HepG2 (cell line): ENCODE results near the gene RARA. TPM values are rescaled to one million over a fixed set of nuclear protein-coding genes. Genes with fewer than 3 reads are reported as not detected.
A peak's percentile ranks its signal among the peaks of the same experiment; 100 is the strongest.

Experiments
- ATAC-seq: fragments of 200-7000 bp; cut with Tn5 transposase; 3 replicates; pipeline ENCODE4 v1.9.1; 2020; ENCODE audit warnings: mild to moderate bottlenecking, moderate library complexity
- BruUV-seq: library from RNA; stranded (reverse); fragments of 400-500 nt; replicated peaks from 2 replicates; lab custom pipeline; 2021; lab: Mats Ljungman, UMichigan
- CTCF ChIA-PET: fragments of 300-600 bp; formaldehyde crosslinking; extraction: SDS; loops from one replicate; lab custom pipeline; 2021; ENCODE audit warnings: low total read pairs, inconsistent platforms, low intra/inter-chr PET ratio; lab: Yijun Ruan, JAX
- POLR2A ChIA-PET: fragments of 350-600 bp; sonication (Branson Sonifier 250); formaldehyde crosslinking; loops from one replicate; lab custom pipeline; 2020; ENCODE audit warnings: antibody characterized with exemption, inconsistent platforms; lab: Yijun Ruan, JAX
- DNase-seq: peaks from one replicate; pipeline ENCODE4 v3.0.0-alpha.2; 2015; ENCODE audit warnings: low spot score
- FAIRE-seq: peaks from 3 replicates; lab custom pipeline; 2011; peaks lifted over from hg19 to GRCh38; lab: Jason Lieb, UNC
- H2AFZ ChIP-seq: one replicate; pipeline ENCODE4 v1.6.1; 2011; ENCODE audit warnings: low read length, inconsistent platforms
- H3K27ac ChIP-seq: fragments of 300-600 bp; 3 replicates; pipeline ENCODE4 v1.8.0; 2011; ENCODE audit warnings: mixed run types, mild to moderate bottlenecking, mixed read lengths, low read length, inconsistent platforms; ENCODE audit not compliant: insufficient read depth; ENCODE audit errors: extremely low read length
- H3K27me3 ChIP-seq, 2 experiments: fragments of 200-600 bp in 1 of 2; 2 replicates in 1 of 2; 3 replicates in 1 of 2; pipeline versions ENCODE4 v1.6.0 to v1.8.0; 2011; ENCODE audit warnings: low read length in 2 of 2, mild to moderate bottlenecking in 2 of 2, moderate library complexity in 2 of 2, inconsistent platforms in 1 of 2; ENCODE audit not compliant: insufficient read depth in 2 of 2, control insufficient read depth in 1 of 2
- H3K36me3 ChIP-seq, 2 experiments: fragments of 200-600 bp in 1 of 2; replicated peaks in 1 of 2; 2 replicates in 1 of 2; 3 replicates in 1 of 2; pipeline versions ENCODE4 v1.5.1 to v1.8.0; 2011; ENCODE audit warnings: low read length in 2 of 2, inconsistent platforms in 1 of 2; ENCODE audit not compliant: insufficient read depth in 2 of 2, control insufficient read depth in 1 of 2
- H3K4me1 ChIP-seq: 2 replicates; pipeline ENCODE4 v1.5.1; 2012; ENCODE audit warnings: low read length, inconsistent platforms; ENCODE audit not compliant: insufficient read depth
- H3K4me2 ChIP-seq: 2 replicates; pipeline ENCODE4 v1.6.0; 2011; ENCODE audit warnings: low read depth, low read length, inconsistent platforms
- H3K4me3 ChIP-seq, 3 experiments: fragments of 200-600 bp in 1 of 3; sonication (generic), shearing (Covaris generic) in 1 of 3; replicated peaks in 1 of 3; 2 replicates each; pipeline ENCODE4 v1.5.1; 2011 to 2016; ENCODE audit warnings: low read length in 3 of 3, inconsistent platforms in 2 of 3, low read depth in 2 of 3, mild to moderate bottlenecking in 2 of 3, control low read depth in 1 of 3, mixed read lengths in 1 of 3; ENCODE audit not compliant: insufficient read depth in 1 of 3
- H3K79me2 ChIP-seq: one replicate; pipeline ENCODE4 v1.6.1; 2011; ENCODE audit warnings: low read length, inconsistent platforms; ENCODE audit not compliant: insufficient read depth
- H3K9ac ChIP-seq: 2 replicates; pipeline ENCODE4 v1.6.0; 2011; ENCODE audit warnings: mild to moderate bottlenecking, low read depth, low read length, inconsistent platforms; ENCODE audit not compliant: insufficient read depth
- H3K9me3 ChIP-seq: 2 replicates; pipeline ENCODE4 v1.5.1; 2012; ENCODE audit warnings: mild to moderate bottlenecking, low read length
- H4K20me1 ChIP-seq: 2 replicates; pipeline ENCODE4 v1.6.0; 2011; ENCODE audit warnings: inconsistent platforms, mild to moderate bottlenecking, low read length, moderate library complexity; ENCODE audit not compliant: insufficient read depth
- HNRNPL ChIP-seq: fragments of 200-400 bp; formaldehyde crosslinking; IDR thresholded peaks from 2 replicates; pipeline ENCODE4 v1.6.1; 2017; ENCODE audit warnings: mild to moderate bottlenecking, low read depth, low read length
- MBNL3 ChIP-seq: fragments of 250-450 bp; sonication (Bioruptor Pico); conservative IDR thresholded peaks from 2 replicates; pipeline ENCODE4 v1.8.0; 2022; ENCODE audit warnings: mild to moderate bottlenecking, inconsistent platforms
- NRL ChIP-seq: sonication (generic); formaldehyde crosslinking; IDR thresholded peaks from 2 replicates; pipeline ENCODE4 v1.5.0; 2020; ENCODE audit warnings: missing genetic modification reagents, mild to moderate bottlenecking, moderate library complexity, borderline replicate concordance
- RARG ChIP-seq: sonication (generic); formaldehyde crosslinking; IDR thresholded peaks from 2 replicates; pipeline ENCODE4 v1.4.0; 2020; ENCODE audit warnings: low read depth, mild to moderate bottlenecking, missing genetic modification reagents
- SP4 ChIP-seq: sonication (generic); formaldehyde crosslinking; IDR thresholded peaks from 2 replicates; pipeline ENCODE4 v1.8.1; 2023; ENCODE audit warnings: mild to moderate bottlenecking, missing genetic modification reagents
- TEAD2 ChIP-seq: sonication (generic); formaldehyde crosslinking; IDR thresholded peaks from 2 replicates; pipeline ENCODE4 v1.9.0; 2021; ENCODE audit warnings: missing genetic modification reagents
- ZNF180 ChIP-seq: sonication (generic); formaldehyde crosslinking; IDR thresholded peaks from 2 replicates; pipeline ENCODE4 v1.4.0; 2020; ENCODE audit warnings: low read depth, missing genetic modification reagents, borderline replicate concordance
- ZNF225 ChIP-seq: sonication (generic); formaldehyde crosslinking; IDR thresholded peaks from 2 replicates; pipeline ENCODE4 v1.4.0; 2020; ENCODE audit warnings: mild to moderate bottlenecking, missing genetic modification reagents
- ZNF251 ChIP-seq: sonication (generic); formaldehyde crosslinking; IDR thresholded peaks from 2 replicates; pipeline ENCODE4 v1.9.0; 2021; ENCODE audit warnings: mild to moderate bottlenecking, missing genetic modification reagents
- ZNF329 ChIP-seq: sonication (generic); formaldehyde crosslinking; IDR thresholded peaks from 2 replicates; pipeline ENCODE4 v1.9.0; 2021; ENCODE audit warnings: low read depth, mild to moderate bottlenecking, missing genetic modification reagents
- ZNF460 ChIP-seq: sonication (generic); formaldehyde crosslinking; IDR thresholded peaks from 2 replicates; pipeline ENCODE4 v1.5.1; 2020; ENCODE audit warnings: missing genetic modification reagents, mild to moderate bottlenecking, borderline replicate concordance
- ZNF572 ChIP-seq: sonication (generic); formaldehyde crosslinking; IDR thresholded peaks from 2 replicates; pipeline ENCODE4 v1.5.1; 2020; ENCODE audit warnings: mild to moderate bottlenecking, missing genetic modification reagents
- ZNF75D ChIP-seq: sonication (generic); formaldehyde crosslinking; IDR thresholded peaks from 2 replicates; pipeline ENCODE4 v1.8.1; 2023; ENCODE audit warnings: missing genetic modification reagents, mild to moderate bottlenecking, borderline replicate concordance
- WGBS: methylation state at CpG from one replicate; pipeline ENCODE4 v1.1.6; 2017; ENCODE audit warnings: low lambda C conversion rate; 5-methylcytosine and 5-hydroxymethylcytosine counted together
- in situ Hi-C: cut with HindIII; loops from 2 replicates; pipeline ENCODE4 v1.10.0; 2017; ENCODE audit warnings: low pct_unique_long_range_greater_than_20kb; ENCODE audit not compliant: extremely low pct_ligation_motif_present
- intact Hi-C: fragments of 100-400 bp; cut with micrococcal nuclease; formaldehyde crosslinking; loops from one replicate; pipeline ENCODE4 v1.10.0; 2022; ENCODE audit not compliant: unreplicated experiment
- polyA plus RNA-seq, 8 experiments: library from polyadenylated mRNA; depleted of rRNA in 3 of 8; stranded (reverse) in 7 of 8; unstranded in 1 of 8; fragments of >200 nt; fragmentation: Illumina TruSeq in 4 of 8; extraction: Trizol in 4 of 8; gene quantifications; 2 replicates each; pipeline versions ENCODE4 v1.2.1 to v1.2.3, GENCODE V29; 2011 to 2016; ENCODE audit warnings: low read depth in 4 of 8, missing spikeins in 1 of 8, mixed read lengths in 1 of 8; ENCODE audit not compliant: insufficient read depth in 1 of 8
- total RNA-seq, 5 experiments: library from RNA; depleted of rRNA; stranded (reverse); fragments of >200 nt; fragmentation: Illumina TruSeq; extraction: Trizol; gene quantifications; 2 replicates each; pipeline ENCODE4 v1.2.3, GENCODE V29; 2016; ENCODE audit warnings: low read depth in 1 of 5
- TF ChIP-seq, protein P1 (sequence below): sonication (generic); formaldehyde crosslinking; IDR thresholded peaks from 2 replicates; pipeline ENCODE4 v1.4.0; 2020; ENCODE audit warnings: missing genetic modification reagents, mild to moderate bottlenecking, borderline replicate concordance
- TF ChIP-seq, protein P2 (sequence below): sonication (generic); formaldehyde crosslinking; IDR thresholded peaks from 2 replicates; pipeline ENCODE4 v1.4.0; 2020; ENCODE audit warnings: missing genetic modification reagents

Gene RARA
- total and polyA plus RNA-seq, 2 of the 13 experiments (the other 11 are each of a cell fraction or from before 2014, with no cell fraction given) = 6.4 to 8.6 TPM

DNA sequence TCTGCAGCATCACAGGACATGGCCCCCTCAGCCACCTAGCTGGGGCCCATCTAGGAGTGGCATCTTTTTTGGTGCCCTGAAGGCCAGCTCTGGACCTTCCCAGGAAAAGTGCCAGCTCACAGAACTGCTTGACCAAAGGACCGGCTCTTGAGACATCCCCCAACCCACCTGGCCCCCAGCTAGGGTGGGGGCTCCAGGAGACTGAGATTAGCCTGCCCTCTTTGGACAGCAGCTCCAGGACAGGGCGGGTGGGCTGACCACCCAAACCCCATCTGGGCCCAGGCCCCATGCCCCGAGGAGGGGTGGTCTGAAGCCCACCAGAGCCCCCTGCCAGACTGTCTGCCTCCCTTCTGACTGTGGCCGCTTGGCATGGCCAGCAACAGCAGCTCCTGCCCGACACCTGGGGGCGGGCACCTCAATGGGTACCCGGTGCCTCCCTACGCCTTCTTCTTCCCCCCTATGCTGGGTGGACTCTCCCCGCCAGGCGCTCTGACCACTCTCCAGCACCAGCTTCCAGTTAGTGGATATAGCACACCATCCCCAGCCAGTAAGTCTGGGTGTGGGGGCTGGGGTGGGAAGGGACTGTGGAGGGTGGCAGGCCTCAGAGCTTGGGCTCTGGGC lies 22.0 kb downstream of the RARA start:
- Histone ChIP-seq H3K4me3 (no peak overlapping the region), H3K9me3 (no peaks in the 10 kb centered on the region), H2AFZ (no peak overlapping the region), H3K27ac (no peak overlapping the region), H4K20me1 (peaks cover 18% of the 10 kb centered on the region), H3K4me2 (no peak overlapping the region), H3K79me2 (peaks cover 19% of the 10 kb centered on the region), H3K27me3 (no peaks in the 10 kb centered on the region), H3K4me1 (peaks cover 85% of the 10 kb centered on the region), H3K36me3 (peaks cover 0 to 6% of the 10 kb centered on the region in 2 experiments; a peak in 1 of 5 replicates), H3K9ac (no peak overlapping the region)
- ChIA-PET CTCF (no interaction called here), POLR2A (interaction anchor here (0.7 to 2.0 kb wide), 9 partner anchors 10 to 24 kb away, joined by 3 to 8 read pairs (median 4); no protein-coding TSS in a partner anchor)
- ATAC-seq (no peak), DNase-seq (no peak), FAIRE-seq (no peak)
- in situ Hi-C loops = no loop called here
- no TSS peak for BruUV-seq
- intact Hi-C loops = no loop called here
- WGBS = 99% methylated on average over 9 of the region's 10 CpGs
- TF ChIP-seq MBNL3 (CRISPR knock-in tag) (no peak), RARG (CRISPR knock-in tag) (no peak), ZNF329 (CRISPR knock-in tag) (no peak), ZNF251 (CRISPR knock-in tag) (no peak), ZNF180 (no peak), ZNF572 (CRISPR knock-in tag) (no peak), ZNF460 (CRISPR knock-in tag) (no peak), NRL (CRISPR knock-in tag) (no peak), ZNF225 (CRISPR knock-in tag) (no peak), HNRNPL (peak; percentile 59; the same call in 1 of the 2 replicates), ZNF75D (CRISPR knock-in tag) (no peak), TEAD2 (no peak), SP4 (CRISPR knock-in tag) (0 out of 2 replicates have a peak, but pooled peaks have one; percentile 5)
- TF ChIP-seq, protein P1, sequence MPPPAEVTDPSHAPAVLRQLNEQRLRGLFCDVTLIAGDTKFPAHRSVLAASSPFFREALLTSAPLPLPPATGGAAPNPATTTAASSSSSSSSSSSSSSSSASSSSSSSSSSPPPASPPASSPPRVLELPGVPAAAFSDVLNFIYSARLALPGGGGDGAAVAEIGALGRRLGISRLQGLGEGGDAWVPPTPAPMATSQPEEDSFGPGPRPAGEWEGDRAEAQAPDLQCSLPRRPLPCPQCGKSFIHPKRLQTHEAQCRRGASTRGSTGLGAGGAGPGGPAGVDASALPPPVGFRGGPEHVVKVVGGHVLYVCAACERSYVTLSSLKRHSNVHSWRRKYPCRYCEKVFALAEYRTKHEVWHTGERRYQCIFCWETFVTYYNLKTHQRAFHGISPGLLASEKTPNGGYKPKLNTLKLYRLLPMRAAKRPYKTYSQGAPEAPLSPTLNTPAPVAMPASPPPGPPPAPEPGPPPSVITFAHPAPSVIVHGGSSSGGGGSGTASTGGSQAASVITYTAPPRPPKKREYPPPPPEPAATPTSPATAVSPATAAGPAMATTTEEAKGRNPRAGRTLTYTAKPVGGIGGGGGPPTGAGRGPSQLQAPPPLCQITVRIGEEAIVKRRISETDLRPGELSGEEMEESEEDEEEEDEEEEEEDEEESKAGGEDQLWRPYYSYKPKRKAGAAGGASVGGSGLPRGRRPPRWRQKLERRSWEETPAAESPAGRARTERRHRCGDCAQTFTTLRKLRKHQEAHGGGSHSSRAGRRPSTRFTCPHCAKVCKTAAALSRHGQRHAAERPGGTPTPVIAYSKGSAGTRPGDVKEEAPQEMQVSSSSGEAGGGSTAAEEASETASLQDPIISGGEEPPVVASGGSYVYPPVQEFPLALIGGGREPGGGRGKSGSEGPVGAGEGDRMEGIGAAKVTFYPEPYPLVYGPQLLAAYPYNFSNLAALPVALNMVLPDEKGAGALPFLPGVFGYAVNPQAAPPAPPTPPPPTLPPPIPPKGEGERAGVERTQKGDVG = 0 out of 2 replicates have a peak, but pooled peaks have one; percentile 1
- TF ChIP-seq, protein P2, sequence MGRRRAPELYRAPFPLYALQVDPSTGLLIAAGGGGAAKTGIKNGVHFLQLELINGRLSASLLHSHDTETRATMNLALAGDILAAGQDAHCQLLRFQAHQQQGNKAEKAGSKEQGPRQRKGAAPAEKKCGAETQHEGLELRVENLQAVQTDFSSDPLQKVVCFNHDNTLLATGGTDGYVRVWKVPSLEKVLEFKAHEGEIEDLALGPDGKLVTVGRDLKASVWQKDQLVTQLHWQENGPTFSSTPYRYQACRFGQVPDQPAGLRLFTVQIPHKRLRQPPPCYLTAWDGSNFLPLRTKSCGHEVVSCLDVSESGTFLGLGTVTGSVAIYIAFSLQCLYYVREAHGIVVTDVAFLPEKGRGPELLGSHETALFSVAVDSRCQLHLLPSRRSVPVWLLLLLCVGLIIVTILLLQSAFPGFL (CRISPR knock-in tag) = no peak
